Fibroblast of pulmonary artery (primary cell): ENCODE measurements around the gene CCDC92.

ENCODE experiments used
- DNase-seq: peaks from one replicate; pipeline ENCODE4 v3.0.0-alpha.2; 2010; ENCODE audit warnings: low read depth
- H3K4me3 ChIP-seq: replicated peaks from 2 replicates; pipeline ENCODE4 v1.5.1; 2011; ENCODE audit warnings: low read depth, mild to moderate bottlenecking, control low read depth, low read length, moderate library complexity
- TF ChIP-seq, protein P1 (sequence below): IDR thresholded peaks from 2 replicates; pipeline ENCODE4 v1.5.1; 2011; ENCODE audit warnings: mild to moderate bottlenecking, control low read depth, low read length, inconsistent platforms; ENCODE audit errors: missing control alignments

CCDC92 gene

DNA sequence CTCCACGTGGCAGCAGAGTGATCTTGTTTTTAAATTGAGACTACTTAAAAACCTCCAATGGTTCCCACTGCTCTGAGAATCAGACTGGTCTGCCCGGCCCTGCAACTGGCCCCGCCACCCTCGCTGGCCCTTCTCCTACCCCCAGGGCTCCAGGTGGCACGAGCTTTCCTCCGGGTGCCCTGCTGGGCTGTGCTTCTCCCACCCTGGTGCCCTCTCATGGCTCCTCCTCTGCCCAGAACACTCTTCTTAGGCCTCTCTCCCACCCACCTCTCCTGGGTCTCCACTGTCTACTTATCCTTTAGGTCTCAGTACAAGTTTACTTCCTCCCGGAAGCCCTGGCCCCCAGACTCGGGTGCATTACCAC, 26.5 kb downstream of the CCDC92 start:
- TF ChIP-seq, protein P1, sequence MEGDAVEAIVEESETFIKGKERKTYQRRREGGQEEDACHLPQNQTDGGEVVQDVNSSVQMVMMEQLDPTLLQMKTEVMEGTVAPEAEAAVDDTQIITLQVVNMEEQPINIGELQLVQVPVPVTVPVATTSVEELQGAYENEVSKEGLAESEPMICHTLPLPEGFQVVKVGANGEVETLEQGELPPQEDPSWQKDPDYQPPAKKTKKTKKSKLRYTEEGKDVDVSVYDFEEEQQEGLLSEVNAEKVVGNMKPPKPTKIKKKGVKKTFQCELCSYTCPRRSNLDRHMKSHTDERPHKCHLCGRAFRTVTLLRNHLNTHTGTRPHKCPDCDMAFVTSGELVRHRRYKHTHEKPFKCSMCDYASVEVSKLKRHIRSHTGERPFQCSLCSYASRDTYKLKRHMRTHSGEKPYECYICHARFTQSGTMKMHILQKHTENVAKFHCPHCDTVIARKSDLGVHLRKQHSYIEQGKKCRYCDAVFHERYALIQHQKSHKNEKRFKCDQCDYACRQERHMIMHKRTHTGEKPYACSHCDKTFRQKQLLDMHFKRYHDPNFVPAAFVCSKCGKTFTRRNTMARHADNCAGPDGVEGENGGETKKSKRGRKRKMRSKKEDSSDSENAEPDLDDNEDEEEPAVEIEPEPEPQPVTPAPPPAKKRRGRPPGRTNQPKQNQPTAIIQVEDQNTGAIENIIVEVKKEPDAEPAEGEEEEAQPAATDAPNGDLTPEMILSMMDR, result no peak
- H3K4me3 ChIP-seq, result no peak overlapping the region
- no peak for DNase-seq

DNA sequence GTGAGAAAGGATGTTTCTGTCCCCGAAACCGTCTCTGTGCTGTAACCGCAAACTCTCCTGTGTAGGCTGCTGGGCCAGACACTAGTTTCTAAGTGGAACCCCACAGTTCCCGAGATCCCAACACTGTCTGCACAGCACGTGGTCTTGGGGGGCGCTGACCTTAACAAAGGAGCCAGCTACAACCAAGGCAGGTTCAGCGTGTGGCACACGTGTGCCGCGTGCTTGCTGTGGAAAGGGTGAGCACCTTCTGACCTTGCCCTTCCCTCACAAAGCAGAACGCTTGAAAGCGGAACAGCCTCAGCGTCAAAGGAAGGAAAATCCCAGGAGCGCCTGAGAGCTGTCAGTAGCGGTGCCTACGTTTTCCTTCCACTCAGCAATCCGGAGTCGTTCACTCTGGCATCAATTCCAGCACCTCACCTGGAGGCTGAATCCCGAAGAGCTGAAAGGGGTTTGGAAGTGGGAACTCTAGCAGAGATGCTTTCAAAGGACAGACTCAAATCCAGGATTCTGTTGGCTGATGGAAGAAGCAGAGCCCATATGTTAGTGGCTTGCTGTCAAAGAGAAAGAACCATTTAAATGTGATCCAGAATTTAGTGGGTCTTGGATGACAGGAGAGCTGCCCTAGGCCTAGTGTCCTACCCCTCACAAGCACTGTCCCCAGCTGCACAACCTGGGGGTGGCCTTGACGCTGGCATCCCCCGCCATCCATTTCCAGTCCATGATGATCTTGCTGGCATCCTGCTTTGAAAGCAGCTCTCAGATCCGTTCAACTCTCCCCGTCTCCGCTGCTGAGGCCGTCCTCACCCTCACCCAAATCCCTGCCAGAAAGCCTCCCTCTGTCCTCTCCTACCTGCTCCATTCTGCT, 27.1 kb downstream of the CCDC92 start:
- DNase-seq, result no peak
- no peak overlapping the region for H3K4me3 ChIP-seq
- TF ChIP-seq, protein P1, result no peak

DNA sequence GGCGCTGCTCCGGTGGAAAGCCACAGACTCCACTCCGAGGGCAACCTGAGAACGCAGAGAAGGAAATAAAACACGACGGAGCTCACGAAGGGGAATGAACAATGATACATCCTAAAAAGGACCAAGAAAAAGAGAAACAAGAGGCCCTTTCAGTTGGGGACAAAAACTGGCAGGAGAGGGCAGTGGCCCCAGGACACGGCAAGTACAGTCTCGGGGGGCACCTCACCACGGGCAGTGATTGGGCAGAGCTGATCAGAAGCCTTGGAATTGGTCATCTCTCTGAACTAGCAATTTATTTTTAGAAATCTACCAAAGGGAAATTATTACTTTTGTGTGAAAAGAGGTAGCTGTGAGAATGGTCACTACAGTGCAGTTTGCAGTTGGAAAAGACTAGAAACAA, 27.9 kb downstream of the CCDC92 start:
- TF ChIP-seq, protein P1, result no peak

DNA sequence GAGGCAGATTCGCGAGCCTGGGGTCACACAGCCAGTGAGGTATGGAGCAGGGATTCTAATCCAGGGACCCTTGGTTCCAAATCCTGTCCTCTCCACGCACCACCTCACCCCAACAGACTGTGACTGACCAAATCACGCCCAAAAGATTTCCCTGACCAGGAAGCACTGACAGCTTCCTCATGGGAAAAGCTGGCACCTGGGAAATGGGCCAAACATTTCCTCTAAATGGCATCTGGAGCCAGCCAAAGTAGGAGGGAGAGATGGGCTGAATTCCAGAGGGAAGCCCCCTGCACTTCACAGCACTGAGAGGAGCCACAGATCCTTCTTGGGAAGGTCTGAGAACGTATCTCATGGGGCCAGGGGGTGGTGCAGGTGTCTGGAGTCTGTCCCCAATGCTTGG, 28.8 kb downstream of the CCDC92 start:
- TF ChIP-seq, protein P1, result no peak
- H3K4me3 ChIP-seq, result no peak overlapping the region
- DNase-seq, result no peak

More for the DNA sequence above, 27.9 kb downstream of the CCDC92 start:
- no peak for DNase-seq
- H3K4me3 ChIP-seq, result no peak overlapping the region

DNA sequence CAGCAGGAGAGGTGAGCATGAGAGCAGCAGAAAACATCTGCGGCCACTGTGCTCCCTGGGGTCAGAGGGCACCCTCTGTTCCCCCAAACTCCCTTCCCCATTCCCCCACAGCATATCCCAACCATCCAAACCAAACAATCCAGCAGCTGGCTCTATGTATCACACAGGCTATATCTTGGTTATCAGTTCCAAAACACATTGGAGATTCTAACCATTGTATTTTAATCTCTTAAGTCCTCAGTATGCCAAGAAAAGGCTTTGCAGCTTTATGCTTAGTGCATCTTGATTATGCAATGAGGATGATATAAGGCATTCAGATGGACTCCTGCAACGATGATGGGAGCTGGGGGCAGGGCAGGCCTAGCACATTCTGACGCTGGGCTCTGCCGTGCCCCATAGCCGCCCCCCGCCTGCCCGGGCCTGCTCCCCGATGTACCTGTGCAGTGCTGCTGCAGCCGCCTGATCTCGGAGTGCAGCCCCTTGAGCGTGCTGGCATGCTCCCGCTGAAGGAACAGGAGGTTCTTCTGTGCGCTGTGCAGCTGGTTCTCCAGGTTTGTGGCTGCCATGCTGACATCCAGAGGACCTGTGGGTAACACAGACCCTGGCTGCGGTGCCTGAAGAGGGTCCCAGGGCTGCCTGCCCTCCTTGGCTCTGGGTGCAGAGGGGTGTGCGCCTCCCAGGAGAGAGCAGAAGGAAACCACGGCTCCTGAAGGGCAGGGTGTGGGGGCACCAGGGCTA, 29.6 kb downstream of the CCDC92 start:
- DNase-seq, result peak; percentile 81
- TF ChIP-seq, protein P1, result no peak
- no peak overlapping the region for H3K4me3 ChIP-seq

DNA sequence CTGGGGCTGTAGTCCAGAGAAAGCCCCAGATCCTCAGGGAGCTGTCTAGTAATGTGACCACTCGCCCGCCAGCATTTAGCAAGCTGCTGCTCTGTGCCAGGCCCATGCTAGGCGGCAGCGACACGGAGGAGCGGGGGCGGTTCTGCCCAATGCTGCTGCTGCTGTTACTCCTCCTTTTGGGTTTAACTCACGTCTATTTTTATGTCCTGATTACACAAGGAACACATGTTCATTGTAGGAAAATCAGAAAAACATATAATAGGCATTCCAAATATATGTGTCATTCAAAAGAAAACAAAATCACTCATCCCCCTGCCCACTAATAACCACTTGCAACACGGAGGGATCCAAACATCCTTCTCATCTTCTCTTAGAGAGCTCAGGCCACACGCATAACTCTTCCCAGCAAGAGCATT, 30.4 kb downstream of the CCDC92 start:
- TF ChIP-seq, protein P1, result no peak
- peak; percentile 78 for DNase-seq
- H3K4me3 ChIP-seq, result no peak overlapping the region
